Astrocyte (in vitro differentiated cells and primary cell): ENCODE measurements around the gene NUDT13. TPM values are rescaled to one million over a fixed set of nuclear protein-coding genes. Genes with fewer than 3 reads are reported as not detected.
A peak's percentile ranks its signal among the peaks of the same experiment; 100 is the strongest.

Experiments used
- DNase-seq: peaks from one replicate; pipeline ENCODE4 v3.0.0-alpha.2; 2010; ENCODE audit warnings: low read depth
- FAIRE-seq: peaks from 2 replicates; lab custom pipeline; 2011; peaks lifted over from hg19 to GRCh38; lab: Jason Lieb, UNC
- H2AFZ ChIP-seq: 2 replicates; pipeline ENCODE4 v1.6.0; 2012; ENCODE audit warnings: low read depth, low read length, inconsistent platforms
- H3K27ac ChIP-seq: 2 replicates; pipeline ENCODE4 v1.5.1; 2011; ENCODE audit warnings: low read depth, low read length, inconsistent platforms
- H3K27me3 ChIP-seq: 2 replicates; pipeline ENCODE4 v1.6.0; 2011; ENCODE audit warnings: low read length, inconsistent platforms; ENCODE audit not compliant: insufficient read depth
- H3K36me3 ChIP-seq: 2 replicates; pipeline ENCODE4 v1.5.1; 2011; ENCODE audit warnings: low read length, inconsistent platforms; ENCODE audit not compliant: insufficient read depth
- H3K4me1 ChIP-seq: 2 replicates; pipeline ENCODE4 v1.5.1; 2011; ENCODE audit warnings: low read length, inconsistent platforms; ENCODE audit not compliant: insufficient read depth
- H3K4me2 ChIP-seq: 2 replicates; pipeline ENCODE4 v1.6.0; 2012; ENCODE audit warnings: low read length, inconsistent platforms
- H3K4me3 ChIP-seq: 2 replicates; pipeline ENCODE4 v1.5.1; 2011; ENCODE audit warnings: low read depth, mild to moderate bottlenecking, low read length, inconsistent platforms; ENCODE audit not compliant: insufficient read depth
- H3K79me2 ChIP-seq: 2 replicates; pipeline ENCODE4 v1.6.0; 2012; ENCODE audit warnings: mild to moderate bottlenecking, low read length, inconsistent platforms; ENCODE audit not compliant: insufficient read depth
- H3K9ac ChIP-seq: 2 replicates; pipeline ENCODE4 v1.6.0; 2012; ENCODE audit warnings: mild to moderate bottlenecking, low read length, inconsistent platforms
- H3K9me3 ChIP-seq: 2 replicates; pipeline ENCODE4 v1.5.1; 2012; ENCODE audit warnings: low read depth, mild to moderate bottlenecking, low read length, inconsistent platforms; ENCODE audit not compliant: insufficient read depth
- H4K20me1 ChIP-seq: 2 replicates; pipeline ENCODE4 v1.6.0; 2012; ENCODE audit warnings: low read length, inconsistent platforms; ENCODE audit not compliant: insufficient read depth
- H3K27ac Mint-ChIP-seq: one replicate; pipeline ENCODE4 v1.8.0; 2021; ENCODE audit warnings: mild to moderate bottlenecking, mixed read lengths; ENCODE audit not compliant: unreplicated experiment
- H3K27me3 Mint-ChIP-seq: one replicate; pipeline ENCODE4 v1.8.0; 2021; ENCODE audit warnings: low read depth, mixed read lengths; ENCODE audit not compliant: unreplicated experiment
- H3K36me3 Mint-ChIP-seq: one replicate; pipeline ENCODE4 v1.8.0; 2021; ENCODE audit warnings: low read depth, mixed read lengths; ENCODE audit not compliant: unreplicated experiment
- H3K4me1 Mint-ChIP-seq: one replicate; pipeline ENCODE4 v1.8.0; 2021; ENCODE audit warnings: low read depth, mixed read lengths; ENCODE audit not compliant: unreplicated experiment
- H3K4me3 Mint-ChIP-seq: one replicate; pipeline ENCODE4 v1.8.0; 2021; ENCODE audit warnings: mild to moderate bottlenecking, moderate library complexity, mixed read lengths; ENCODE audit not compliant: unreplicated experiment
- H3K9me3 Mint-ChIP-seq: one replicate; pipeline ENCODE4 v1.8.0; 2021; ENCODE audit warnings: mild to moderate bottlenecking, mixed read lengths; ENCODE audit not compliant: unreplicated experiment
- EZH2 ChIP-seq: IDR thresholded peaks from 2 replicates; pipeline ENCODE4 v1.6.1; 2012; ENCODE audit warnings: mild to moderate bottlenecking, low read length, inconsistent platforms; ENCODE audit not compliant: insufficient read depth
- total RNA-seq: library from RNA; stranded (reverse); gene quantifications from 2 replicates; pipeline ENCODE4 v1.2.1, GENCODE V29; 2021
- TF ChIP-seq, protein P1 (sequence below): IDR thresholded peaks from 2 replicates; pipeline ENCODE4 v1.5.1; 2011; ENCODE audit warnings: low read depth, mild to moderate bottlenecking, inconsistent platforms, low read length, moderate library complexity; ENCODE audit not compliant: insufficient read depth

Gene NUDT13
- total RNA-seq, 1 donor from 2014 or later = 2.4 TPM

- peak overlapping the region; percentile 94 for H3K4me3 ChIP-seq
- H3K27ac ChIP-seq = peak overlapping the region; percentile 97
- no peak for FAIRE-seq
- no peak for DNase-seq
- no peaks in the 10 kb centered on the region for H4K20me1 ChIP-seq
- peak overlapping the region; percentile 83 for H3K27ac Mint-ChIP-seq
- peak overlapping the region; percentile 90 for H3K4me2 ChIP-seq
- TF ChIP-seq, protein P1, sequence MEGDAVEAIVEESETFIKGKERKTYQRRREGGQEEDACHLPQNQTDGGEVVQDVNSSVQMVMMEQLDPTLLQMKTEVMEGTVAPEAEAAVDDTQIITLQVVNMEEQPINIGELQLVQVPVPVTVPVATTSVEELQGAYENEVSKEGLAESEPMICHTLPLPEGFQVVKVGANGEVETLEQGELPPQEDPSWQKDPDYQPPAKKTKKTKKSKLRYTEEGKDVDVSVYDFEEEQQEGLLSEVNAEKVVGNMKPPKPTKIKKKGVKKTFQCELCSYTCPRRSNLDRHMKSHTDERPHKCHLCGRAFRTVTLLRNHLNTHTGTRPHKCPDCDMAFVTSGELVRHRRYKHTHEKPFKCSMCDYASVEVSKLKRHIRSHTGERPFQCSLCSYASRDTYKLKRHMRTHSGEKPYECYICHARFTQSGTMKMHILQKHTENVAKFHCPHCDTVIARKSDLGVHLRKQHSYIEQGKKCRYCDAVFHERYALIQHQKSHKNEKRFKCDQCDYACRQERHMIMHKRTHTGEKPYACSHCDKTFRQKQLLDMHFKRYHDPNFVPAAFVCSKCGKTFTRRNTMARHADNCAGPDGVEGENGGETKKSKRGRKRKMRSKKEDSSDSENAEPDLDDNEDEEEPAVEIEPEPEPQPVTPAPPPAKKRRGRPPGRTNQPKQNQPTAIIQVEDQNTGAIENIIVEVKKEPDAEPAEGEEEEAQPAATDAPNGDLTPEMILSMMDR = peak; percentile 7
- no peak for TF ChIP-seq EZH2
- peak overlapping the region; percentile 94 for H3K4me3 Mint-ChIP-seq
- H3K9me3 Mint-ChIP-seq = no peaks in the 10 kb centered on the region
- peak overlapping the region; percentile 98 for H3K9ac ChIP-seq
- H3K4me1 ChIP-seq = peaks cover 4% of the 10 kb centered on the region
- H3K36me3 ChIP-seq = peaks cover 4% of the 10 kb centered on the region
- H3K4me1 Mint-ChIP-seq = peaks cover 3% of the 10 kb centered on the region
- peaks cover 57% of the 10 kb centered on the region for H3K79me2 ChIP-seq
- no peaks in the 10 kb centered on the region for H3K27me3 Mint-ChIP-seq
- H3K27me3 ChIP-seq = no peaks in the 10 kb centered on the region
- H3K9me3 ChIP-seq = no peaks in the 10 kb centered on the region
- peak overlapping the region; percentile 83 for H2AFZ ChIP-seq
- peaks cover 3% of the 10 kb centered on the region for H3K36me3 Mint-ChIP-seq
These were observed 58.2 kb downstream of the NUDT13 start for GRCh38 chr10:73168465-73168803.

GRCh38 chr10:73169320-73169719, 59.1 kb downstream of the NUDT13 start:
- no peak overlapping the region for H3K4me3 ChIP-seq
- H3K4me3 Mint-ChIP-seq = peak overlapping the region; percentile 62
- H4K20me1 ChIP-seq = no peaks in the 10 kb centered on the region
- H3K27me3 Mint-ChIP-seq = no peaks in the 10 kb centered on the region
- H3K4me1 ChIP-seq = peaks cover 4% of the 10 kb centered on the region
- H3K9me3 ChIP-seq = no peaks in the 10 kb centered on the region
- H3K27ac Mint-ChIP-seq = no peak overlapping the region
- TF ChIP-seq EZH2 = no peak
- TF ChIP-seq, protein P1 = no peak
- H3K36me3 Mint-ChIP-seq = peaks cover 3% of the 10 kb centered on the region
- FAIRE-seq (no peak), DNase-seq (no peak)
- H3K27ac ChIP-seq = no peak overlapping the region
- H3K27me3 ChIP-seq = no peaks in the 10 kb centered on the region
- H3K36me3 ChIP-seq = no peaks in the 10 kb centered on the region
- H3K79me2 ChIP-seq = peaks cover 49% of the 10 kb centered on the region
- no peaks in the 10 kb centered on the region for H3K9me3 Mint-ChIP-seq
- H3K4me2 ChIP-seq = no peak overlapping the region
- H3K9ac ChIP-seq = no peak overlapping the region
- no peak overlapping the region for H2AFZ ChIP-seq
- H3K4me1 Mint-ChIP-seq = peaks cover 3% of the 10 kb centered on the region

- no peaks in the 10 kb centered on the region for H3K4me1 ChIP-seq
- no peak for DNase-seq
- no peak overlapping the region for H3K4me3 Mint-ChIP-seq
- H3K27me3 Mint-ChIP-seq = no peaks in the 10 kb centered on the region
- no peaks in the 10 kb centered on the region for H3K4me1 Mint-ChIP-seq
- H3K79me2 ChIP-seq = peaks cover 17% of the 10 kb centered on the region
- H3K4me2 ChIP-seq = no peak overlapping the region
- H3K36me3 Mint-ChIP-seq = peaks cover 4% of the 10 kb centered on the region
- no peaks in the 10 kb centered on the region for H3K27me3 ChIP-seq
- H3K9me3 Mint-ChIP-seq = no peaks in the 10 kb centered on the region
- no peak overlapping the region for H2AFZ ChIP-seq
- H3K9ac ChIP-seq = no peak overlapping the region
- H3K36me3 ChIP-seq = peaks cover 4% of the 10 kb centered on the region
- no peaks in the 10 kb centered on the region for H3K9me3 ChIP-seq
- H3K27ac Mint-ChIP-seq = no peak overlapping the region
- no peak for TF ChIP-seq EZH2
- TF ChIP-seq, protein P1 = no peak
- H3K4me3 ChIP-seq = no peak overlapping the region
- no peak for FAIRE-seq
- no peak overlapping the region for H3K27ac ChIP-seq
- H4K20me1 ChIP-seq = no peaks in the 10 kb centered on the region
These were observed 62.6 kb downstream of the NUDT13 start for GRCh38 chr10:73172867-73173266.
